Measurements from ENCODE around the gene RPL28. TPM values are rescaled to one million over a fixed set of nuclear protein-coding genes. Genes with fewer than 3 reads are reported as not detected.
A peak's percentile ranks its signal among the peaks of the same experiment; 100 is the strongest.

RPL28 gene
- total and polyA plus RNA-seq, 4 donors = 116 to 535 (median 164) TPM

- peak; percentile 29 for DNase-seq (ENCODE audit: low spot score)
- TF ChIP-seq NR2F2 (IDR thresholded peaks at IDR 0.05) (no peak), HNF4G (IDR thresholded peaks at IDR 0.05) (no peak), CTCF (IDR thresholded peaks at IDR 0.05; ENCODE audit: low read depth, low read length, missing input control) (no peak), JUND (IDR thresholded peaks at IDR 0.05) (no peak), MAX (IDR thresholded peaks at IDR 0.05) (no peak), GABPA (IDR thresholded peaks at IDR 0.05 in 1 of 2, conservative IDR thresholded peaks at IDR 0.05 in 1 of 2) (no peak), SP1 (IDR thresholded peaks at IDR 0.05) (no peak), REST (IDR thresholded peaks at IDR 0.05) (no peak), TAF1 (conservative IDR thresholded peaks at IDR 0.05) (no peak), RAD21 (IDR thresholded peaks at IDR 0.05) (no peak), YY1 (IDR thresholded peaks at IDR 0.05) (no peak), ATF3 (IDR thresholded peaks at IDR 0.05) (no peak), FOXA1 (IDR thresholded peaks at IDR 0.05) (no peak), RXRA (IDR thresholded peaks at IDR 0.05) (no peak), ZBTB33 (IDR thresholded peaks at IDR 0.05) (no peak)
- 66% methylated on average over 5 of the region's 5 CpGs for WGBS
- peaks cover 6 to 19% (median 11%) of the 10 kb centered on the region in 4 donors for H3K27me3 ChIP-seq (ENCODE audit: control insufficient read depth in 4 of 4, insufficient read depth in 4 of 4, low read length in 3 of 4)
- no peaks in the 10 kb centered on the region for H3K36me3 ChIP-seq (ENCODE audit: control insufficient read depth in 4 of 4, insufficient read depth in 3 of 4, low read depth in 1 of 4, low read length in 3 of 4)
- H3K4me3 ChIP-seq (ENCODE audit: low read depth in 1 of 3, low read length in 3 of 3) = no peak overlapping the region
- peaks cover 0 to 3% (median 1%) of the 10 kb centered on the region in 4 donors for H3K4me1 ChIP-seq (ENCODE audit: control insufficient read depth in 4 of 4, insufficient read depth in 4 of 4, low read length in 3 of 4)
- no peak overlapping the region for H3K27ac ChIP-seq (ENCODE audit: low read depth in 1 of 2, low read length in 2 of 2)
- peaks cover 0 to 2% (median 1%) of the 10 kb centered on the region in 4 donors for H3K9me3 ChIP-seq (ENCODE audit: control insufficient read depth in 4 of 4, low read length in 3 of 4)
- no peak overlapping the region for H3K9ac ChIP-seq (ENCODE audit: low read depth in 1 of 2, low read length in 2 of 2)
Measured at GRCh38 chr19:55439052-55439451, 53.3 kb downstream of the RPL28 start.

Data from liver (tissue), 9 donors.